ENCODE results near the gene ZDHHC14.

ZDHHC14 gene

DNA sequence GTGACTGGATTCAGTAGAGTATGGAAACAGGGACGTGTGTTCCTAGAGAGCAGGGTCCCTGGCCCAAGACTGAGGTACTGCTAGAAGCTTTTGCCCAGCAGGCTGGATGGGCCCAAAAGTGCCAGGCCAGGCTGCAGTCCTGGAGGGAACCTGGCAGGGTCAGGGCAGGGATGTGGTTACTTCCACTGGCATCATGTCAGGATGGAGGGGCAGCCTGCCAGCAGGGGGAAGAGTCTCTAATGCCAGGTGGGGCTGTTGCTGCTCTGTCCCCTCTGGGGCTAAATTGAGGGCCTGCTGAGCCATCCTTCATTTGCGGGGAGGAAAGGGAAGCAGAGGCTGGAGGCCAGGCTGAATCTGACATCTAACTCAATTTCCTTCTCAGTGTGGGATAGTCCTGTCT, 17.2 kb downstream of the ZDHHC14 start:
- TF ChIP-seq TCF12 (IDR thresholded peaks at IDR 0.05; ENCODE audit: low read depth), result no peak
- TF ChIP-seq, protein P1, sequence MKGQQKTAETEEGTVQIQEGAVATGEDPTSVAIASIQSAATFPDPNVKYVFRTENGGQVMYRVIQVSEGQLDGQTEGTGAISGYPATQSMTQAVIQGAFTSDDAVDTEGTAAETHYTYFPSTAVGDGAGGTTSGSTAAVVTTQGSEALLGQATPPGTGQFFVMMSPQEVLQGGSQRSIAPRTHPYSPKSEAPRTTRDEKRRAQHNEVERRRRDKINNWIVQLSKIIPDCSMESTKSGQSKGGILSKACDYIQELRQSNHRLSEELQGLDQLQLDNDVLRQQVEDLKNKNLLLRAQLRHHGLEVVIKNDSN (IDR thresholded peaks at IDR 0.05), result no peak
- no peak for TF ChIP-seq RAD21 (IDR thresholded peaks at IDR 0.05; ENCODE audit: low read depth)

DNA sequence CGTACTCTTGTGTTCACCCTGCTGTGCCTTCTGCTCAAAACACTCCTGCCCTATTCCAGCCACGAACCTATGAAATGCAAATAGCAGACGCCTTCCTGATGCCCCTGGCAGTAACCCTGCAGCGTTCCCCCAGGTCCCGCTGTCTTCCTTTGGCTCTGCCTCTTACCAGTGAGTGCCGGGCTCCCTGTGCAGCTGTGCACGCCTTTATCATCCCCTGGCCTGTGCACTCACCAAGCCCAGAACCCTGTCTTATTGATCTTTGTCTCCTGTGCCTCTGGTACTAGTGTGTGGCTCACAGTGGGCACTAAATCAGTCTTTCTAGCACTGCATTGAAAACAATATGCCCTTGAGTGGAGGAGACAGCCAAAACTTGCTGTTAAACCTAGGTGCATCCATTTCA, 19.7 kb downstream of the ZDHHC14 start:
- TF ChIP-seq TCF12 (IDR thresholded peaks at IDR 0.05; ENCODE audit: low read depth) (no peak), EP300 (IDR thresholded peaks at IDR 0.05; ENCODE audit: borderline replicate concordance) (no peak), ZBTB7A (IDR thresholded peaks at IDR 0.05; ENCODE audit: low read depth) (no peak), TAF1 (IDR thresholded peaks at IDR 0.05; ENCODE audit: low read depth) (no peak), CREB1 (IDR thresholded peaks at IDR 0.05; ENCODE audit: low read depth) (no peak), YY1 (IDR thresholded peaks at IDR 0.05; ENCODE audit: low read depth) (no peak), REST (IDR thresholded peaks at IDR 0.05; ENCODE audit: low read depth) (no peak), TEAD4 (IDR thresholded peaks at IDR 0.05) (no peak), EGR1 (IDR thresholded peaks at IDR 0.05) (no peak), FOXM1 (IDR thresholded peaks at IDR 0.05; ENCODE audit: borderline replicate concordance, low read depth) (no peak), NFIC (IDR thresholded peaks at IDR 0.05) (no peak), CEBPB (IDR thresholded peaks at IDR 0.05) (no peak), RAD21 (IDR thresholded peaks at IDR 0.05; ENCODE audit: low read depth) (no peak)
- TF ChIP-seq, protein P2, sequence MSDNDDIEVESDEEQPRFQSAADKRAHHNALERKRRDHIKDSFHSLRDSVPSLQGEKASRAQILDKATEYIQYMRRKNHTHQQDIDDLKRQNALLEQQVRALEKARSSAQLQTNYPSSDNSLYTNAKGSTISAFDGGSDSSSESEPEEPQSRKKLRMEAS (IDR thresholded peaks at IDR 0.05), result no peak
- TF ChIP-seq, protein P1 (IDR thresholded peaks at IDR 0.05), result no peak

DNA sequence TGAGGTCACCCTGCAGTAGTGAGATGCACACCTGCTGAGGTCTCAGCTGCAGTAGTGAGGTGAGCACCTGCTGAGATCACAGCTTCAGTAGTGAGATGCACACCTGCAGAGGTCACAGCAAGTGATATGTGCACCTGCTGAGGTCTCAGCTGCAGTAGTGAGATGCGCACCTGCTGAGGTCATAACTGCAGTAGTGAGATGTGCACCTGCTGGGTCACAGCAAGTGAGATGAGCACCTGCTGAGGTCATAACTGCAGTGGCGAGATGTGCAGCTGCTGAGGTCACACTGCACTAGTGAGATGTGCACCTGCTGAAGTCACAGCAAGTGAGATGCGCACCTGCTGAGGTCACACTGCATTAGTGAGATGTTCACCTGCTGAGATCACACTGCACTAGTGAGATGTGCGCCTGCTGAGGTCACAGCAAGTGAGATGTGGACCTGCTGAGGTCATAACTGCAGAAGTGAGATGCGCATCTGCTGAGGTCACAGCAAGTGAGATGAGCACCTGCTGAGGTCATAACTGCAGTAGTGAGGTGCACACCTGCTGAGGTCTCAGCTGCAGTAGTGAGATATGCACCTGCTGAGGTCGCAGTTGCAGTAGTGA, 20.8 kb downstream of the ZDHHC14 start:
- no peak for TF ChIP-seq FOXM1 (IDR thresholded peaks at IDR 0.05; ENCODE audit: borderline replicate concordance, low read depth)
- TF ChIP-seq YY1 (IDR thresholded peaks at IDR 0.05; ENCODE audit: low read depth), result no peak
- TF ChIP-seq TEAD4 (IDR thresholded peaks at IDR 0.05), result no peak
- TF ChIP-seq TAF1 (IDR thresholded peaks at IDR 0.05; ENCODE audit: low read depth), result no peak
- no peak for TF ChIP-seq ZBTB7A (IDR thresholded peaks at IDR 0.05; ENCODE audit: low read depth)
- TF ChIP-seq CREB1 (IDR thresholded peaks at IDR 0.05; ENCODE audit: low read depth), result no peak

DNA sequence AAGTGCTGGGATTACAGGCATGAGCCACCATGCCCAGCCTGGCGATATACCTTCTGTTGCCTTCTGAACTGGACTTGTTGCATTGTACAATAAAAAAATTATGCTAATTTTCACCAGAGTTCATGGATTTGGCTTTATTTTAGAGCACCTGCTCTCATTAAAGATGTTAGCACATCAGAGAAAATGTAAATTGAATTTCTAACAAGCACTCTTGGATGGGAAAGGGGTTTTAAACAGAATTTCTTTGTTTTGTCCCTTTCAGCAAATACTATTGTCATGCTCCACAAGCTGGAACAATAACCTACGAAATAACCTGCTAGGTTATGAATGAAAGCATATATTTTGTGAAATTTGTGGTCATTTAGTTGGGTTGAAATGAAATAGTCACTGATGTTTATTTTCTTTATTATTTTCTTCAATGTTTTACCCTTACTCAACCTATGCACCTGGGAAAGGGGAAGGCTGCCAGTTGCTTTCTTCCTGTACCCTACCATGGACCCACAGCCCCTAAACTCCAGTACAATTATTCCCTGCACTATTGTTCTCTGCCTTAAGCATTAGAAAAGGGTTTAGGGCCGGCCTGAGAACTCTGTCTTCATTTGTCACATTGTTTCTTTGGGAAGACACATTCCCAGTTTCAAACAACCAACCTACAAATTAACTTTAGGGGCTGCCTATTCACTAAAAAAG, 22.2 kb downstream of the ZDHHC14 start:
- TF ChIP-seq ZBTB7A (IDR thresholded peaks at IDR 0.05; ENCODE audit: low read depth) (no peak), TEAD4 (IDR thresholded peaks at IDR 0.05) (no peak), EGR1 (IDR thresholded peaks at IDR 0.05) (no peak), REST (IDR thresholded peaks at IDR 0.05; ENCODE audit: low read depth) (no peak), CREB1 (IDR thresholded peaks at IDR 0.05; ENCODE audit: low read depth) (no peak), FOXM1 (IDR thresholded peaks at IDR 0.05; ENCODE audit: borderline replicate concordance, low read depth) (no peak), RAD21 (IDR thresholded peaks at IDR 0.05; ENCODE audit: low read depth) (no peak), TCF12 (IDR thresholded peaks at IDR 0.05; ENCODE audit: low read depth) (no peak), EP300 (IDR thresholded peaks at IDR 0.05; ENCODE audit: borderline replicate concordance) (no peak), YY1 (IDR thresholded peaks at IDR 0.05; ENCODE audit: low read depth) (no peak), TAF1 (IDR thresholded peaks at IDR 0.05; ENCODE audit: low read depth) (no peak), NFIC (IDR thresholded peaks at IDR 0.05) (no peak)
- TF ChIP-seq, protein P1 (IDR thresholded peaks at IDR 0.05), result no peak
- TF ChIP-seq, protein P2 (IDR thresholded peaks at IDR 0.05), result no peak

DNA sequence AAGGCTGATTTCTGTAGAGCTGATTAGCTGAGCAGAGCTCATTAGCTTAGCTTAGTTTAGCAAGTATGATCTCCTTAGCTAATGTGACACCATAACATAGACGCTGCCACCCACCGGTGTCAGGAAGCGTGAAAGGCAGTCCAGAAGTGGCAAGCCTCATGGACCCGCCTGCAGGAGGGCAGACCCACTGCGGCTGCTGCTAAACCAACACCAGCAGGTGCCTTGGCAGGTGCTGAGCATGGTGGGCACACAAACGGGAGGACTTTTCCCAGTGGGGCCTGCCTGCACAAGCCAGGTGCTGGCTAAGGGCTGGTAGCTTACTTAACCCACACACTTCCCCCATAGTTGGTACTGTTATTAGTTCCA, 22.7 kb downstream of the ZDHHC14 start:
- TF ChIP-seq FOXM1 (IDR thresholded peaks at IDR 0.05; ENCODE audit: borderline replicate concordance, low read depth) (no peak), TCF12 (IDR thresholded peaks at IDR 0.05; ENCODE audit: low read depth) (no peak), TEAD4 (IDR thresholded peaks at IDR 0.05) (no peak), EP300 (IDR thresholded peaks at IDR 0.05; ENCODE audit: borderline replicate concordance) (no peak), CEBPB (IDR thresholded peaks at IDR 0.05) (no peak), NFIC (IDR thresholded peaks at IDR 0.05) (no peak), CREB1 (IDR thresholded peaks at IDR 0.05; ENCODE audit: low read depth) (no peak), TAF1 (IDR thresholded peaks at IDR 0.05; ENCODE audit: low read depth) (no peak), REST (IDR thresholded peaks at IDR 0.05; ENCODE audit: low read depth) (no peak), ZBTB7A (IDR thresholded peaks at IDR 0.05; ENCODE audit: low read depth) (no peak), EGR1 (IDR thresholded peaks at IDR 0.05) (no peak), RAD21 (IDR thresholded peaks at IDR 0.05; ENCODE audit: low read depth) (no peak), YY1 (IDR thresholded peaks at IDR 0.05; ENCODE audit: low read depth) (no peak)
- TF ChIP-seq, protein P2 (IDR thresholded peaks at IDR 0.05), result no peak
- TF ChIP-seq, protein P1 (IDR thresholded peaks at IDR 0.05), result no peak
